Activated CD8-positive, alpha-beta T cell treated with anti-CD3 and anti-CD28 coated beads for 36 hours (primary cell): ENCODE results near the gene NSD1. TPM values are rescaled to one million over a fixed set of nuclear protein-coding genes. Genes with fewer than 3 reads are reported as not detected.

Experiments used
- ATAC-seq: fragments of 200-7000 bp; cut with Tn5 transposase; one replicate; pipeline ENCODE4 v1.10.0; 2021; ENCODE audit warnings: mild to moderate bottlenecking, moderate library complexity
- CTCF ChIA-PET: fragments of 350-600 bp; sonication (Branson Sonifier 250); formaldehyde crosslinking; loops from one replicate; lab custom pipeline; 2021; ENCODE audit warnings: antibody characterized with exemption; lab: Charles Lee
- POLR2A ChIA-PET: fragments of 350-600 bp; sonication (Branson Sonifier 250); formaldehyde crosslinking; loops from one replicate; lab custom pipeline; 2021; ENCODE audit warnings: antibody characterized with exemption; lab: Charles Lee
- DNase-seq: peaks from one replicate; pipeline ENCODE4 v3.0.0-alpha.2; 2020
- H3K27ac Mint-ChIP-seq: one replicate; pipeline ENCODE4 v1.8.0; 2021; ENCODE audit warnings: mild to moderate bottlenecking, mixed read lengths
- H3K27me3 Mint-ChIP-seq: one replicate; pipeline ENCODE4 v1.8.0; 2021; ENCODE audit warnings: mixed read lengths
- H3K36me3 Mint-ChIP-seq: one replicate; pipeline ENCODE4 v1.8.0; 2021; ENCODE audit warnings: low read depth, mixed read lengths
- H3K4me1 Mint-ChIP-seq: one replicate; pipeline ENCODE4 v1.8.0; 2021; ENCODE audit warnings: low read depth, mixed read lengths
- H3K4me3 Mint-ChIP-seq: one replicate; pipeline ENCODE4 v1.8.0; 2021; ENCODE audit warnings: mild to moderate bottlenecking, moderate library complexity, mixed read lengths
- H3K9me3 Mint-ChIP-seq: one replicate; pipeline ENCODE4 v1.8.0; 2021; ENCODE audit warnings: mixed read lengths
- CTCF ChIP-seq: fragments of 200-600 bp; IDR thresholded peaks from one replicate; pipeline ENCODE4 v1.8.0; 2022; ENCODE audit warnings: antibody characterized with exemption, mild to moderate bottlenecking
- intact Hi-C: fragments of 100-400 bp; cut with micrococcal nuclease; formaldehyde crosslinking; loops from one replicate; pipeline ENCODE4 v1.10.0; 2022
- total RNA-seq, 2 experiments: library from RNA; stranded (reverse); gene quantifications; one replicate each; pipeline ENCODE4 v1.2.3, GENCODE V29; 2021

The NSD1 gene
- total RNA-seq, 2 experiments from 2014 or later = 60.1 to 64.8 TPM

GRCh38 chr5:177293819-177294581 lies 160.4 kb downstream of the NSD1 start:
- no peaks in the 10 kb centered on the region for H3K27me3 Mint-ChIP-seq
- ChIA-PET POLR2A (interaction anchor here (0.8 to 1.3 kb wide), 3 partner anchors 9 to 16 kb away, joined by 3 to 6 read pairs (median 4); partner anchors contain the start of genes PRELID1 and RAB24), CTCF (interaction anchor here (1.3 to 2.3 kb wide), 3 partner anchors 16 to 75 kb away, joined by 3 to 10 read pairs (median 5); no protein-coding TSS in a partner anchor)
- H3K9me3 Mint-ChIP-seq = no peaks in the 10 kb centered on the region
- H3K27ac Mint-ChIP-seq = no peak overlapping the region
- no peak for TF ChIP-seq CTCF
- no peak overlapping the region for H3K4me3 Mint-ChIP-seq
- H3K4me1 Mint-ChIP-seq = peaks cover 30% of the 10 kb centered on the region
- DNase-seq (no peak), ATAC-seq (no peak)
- intact Hi-C loops = no loop called here
- peaks cover 52% of the 10 kb centered on the region for H3K36me3 Mint-ChIP-seq

- H3K27me3 Mint-ChIP-seq = no peaks in the 10 kb centered on the region
- TF ChIP-seq CTCF = no peak
- H3K36me3 Mint-ChIP-seq = peaks cover 49% of the 10 kb centered on the region
- POLR2A ChIA-PET = interaction anchor here (1.1 kb wide), 1 partner anchor 9 kb away, joined by 6 read pairs; the partner anchor contains the start of genes PRELID1 and RAB24
- H3K27ac Mint-ChIP-seq = no peak overlapping the region
- no peak for DNase-seq
- H3K4me3 Mint-ChIP-seq = no peak overlapping the region
- intact Hi-C loops = no loop called here
- H3K9me3 Mint-ChIP-seq = no peaks in the 10 kb centered on the region
- H3K4me1 Mint-ChIP-seq = peaks cover 33% of the 10 kb centered on the region
- CTCF ChIA-PET = interaction anchor here (1.1 to 2.3 kb wide), 3 partner anchors 15 to 73 kb away, joined by 3 to 10 read pairs (median 3); no protein-coding TSS in a partner anchor
- no peak for ATAC-seq
These were observed 161.1 kb downstream of the NSD1 start for GRCh38 chr5:177294632-177295031.

- intact Hi-C loops = no loop called here
- peak overlapping the region; percentile 74 for H3K27ac Mint-ChIP-seq
- POLR2A ChIA-PET = no interaction called here
- H3K4me1 Mint-ChIP-seq = peaks cover 44% of the 10 kb centered on the region
- CTCF ChIA-PET = interaction anchor here (1.0 to 7.0 kb wide), 4 partner anchors 12 to 183 kb away, joined by 3 to 43 read pairs (median 20); no protein-coding TSS in a partner anchor
- no peaks in the 10 kb centered on the region for H3K9me3 Mint-ChIP-seq
- no peaks in the 10 kb centered on the region for H3K27me3 Mint-ChIP-seq
- no peak overlapping the region for H3K4me3 Mint-ChIP-seq
- ATAC-seq = no peak
- TF ChIP-seq CTCF = no peak
- DNase-seq = no peak
- H3K36me3 Mint-ChIP-seq = peaks cover 50% of the 10 kb centered on the region
These were observed 162.4 kb downstream of the NSD1 start for GRCh38 chr5:177295924-177296323.

- DNase-seq (no peak), ATAC-seq (no peak)
- intact Hi-C loops = no loop called here
- Mint-ChIP-seq H3K27me3 (no peaks in the 10 kb centered on the region), H3K9me3 (no peaks in the 10 kb centered on the region), H3K36me3 (peaks cover 51% of the 10 kb centered on the region), H3K27ac (peak overlapping the region; percentile 74), H3K4me1 (peaks cover 51% of the 10 kb centered on the region), H3K4me3 (no peak overlapping the region)
- ChIA-PET CTCF (interaction anchor here (1.0 to 7.0 kb wide), 3 partner anchors 13 to 184 kb away, joined by 3 to 43 read pairs (median 36); no protein-coding TSS in a partner anchor), POLR2A (no interaction called here)
- no peak for TF ChIP-seq CTCF
These were observed 163.0 kb downstream of the NSD1 start for GRCh38 chr5:177296581-177296980.

- POLR2A ChIA-PET = interaction anchor here (1.2 kb wide), 1 partner anchor 16 kb away, joined by 3 read pairs; no protein-coding TSS in a partner anchor
- H3K36me3 Mint-ChIP-seq = peaks cover 43% of the 10 kb centered on the region
- peaks cover 61% of the 10 kb centered on the region for H3K4me1 Mint-ChIP-seq
- H3K27me3 Mint-ChIP-seq = no peaks in the 10 kb centered on the region
- ATAC-seq = no peak
- DNase-seq = no peak
- CTCF ChIA-PET = interaction anchor here (0.9 to 7.0 kb wide), 5 partner anchors 11 to 185 kb away, joined by 3 to 43 read pairs (median 5); no protein-coding TSS in a partner anchor
- no peak for TF ChIP-seq CTCF
- intact Hi-C loops = no loop called here
- H3K27ac Mint-ChIP-seq = no peak overlapping the region
- H3K4me3 Mint-ChIP-seq = no peak overlapping the region
- H3K9me3 Mint-ChIP-seq = no peaks in the 10 kb centered on the region
These were observed 164.3 kb downstream of the NSD1 start for GRCh38 chr5:177297922-177298321.
